Panc1 (cell line): Measurements from ENCODE around the gene USB1.

Experiments
- CTCF ChIP-seq: fragments of 450-650 bp; IDR thresholded peaks from 2 replicates; pipeline ENCODE4 v1.5.1; 2017; ENCODE audit warnings: mild to moderate bottlenecking
- POLR2AphosphoS5 ChIP-seq: IDR thresholded peaks from 2 replicates; pipeline ENCODE4 v1.6.1; 2012; ENCODE audit warnings: mild to moderate bottlenecking, low read depth, low read length, moderate library complexity

GRCh38 chr16:58026705-58027160, 25.5 kb downstream of the USB1 start:
- TF ChIP-seq POLR2AphosphoS5 (no peak), CTCF (peak; percentile 17; the same call in 1 of the 2 replicates)
